Superior temporal gyrus (tissue), 1 donor: ENCODE data around the gene TLCD2.
A peak's percentile ranks its signal among the peaks of the same experiment; 100 is the strongest.
"Not testable (repeated sequence)": the region's sequence is repeated elsewhere in the genome, so short reads cannot be mapped to it uniquely, and the experiment has no call there.

ENCODE experiments used
- DNase-seq: peaks from one replicate; pipeline ENCODE4 v3.0.0-alpha.2; 2016; ENCODE audit errors: extremely low spot score

TLCD2 gene

GRCh38 chr17:1686086-1686485, 24.1 kb downstream of the TLCD2 start:
- DNase-seq: no peak

GRCh38 chr17:1684378-1685189, 25.6 kb downstream of the TLCD2 start, which contains the start of gene PRPF8:
PRPF8 (minus strand) TSS chr17:1684867; CDS start chr17:1684571, 296 bp downstream.
- peak; percentile 99 for DNase-seq

DNA sequence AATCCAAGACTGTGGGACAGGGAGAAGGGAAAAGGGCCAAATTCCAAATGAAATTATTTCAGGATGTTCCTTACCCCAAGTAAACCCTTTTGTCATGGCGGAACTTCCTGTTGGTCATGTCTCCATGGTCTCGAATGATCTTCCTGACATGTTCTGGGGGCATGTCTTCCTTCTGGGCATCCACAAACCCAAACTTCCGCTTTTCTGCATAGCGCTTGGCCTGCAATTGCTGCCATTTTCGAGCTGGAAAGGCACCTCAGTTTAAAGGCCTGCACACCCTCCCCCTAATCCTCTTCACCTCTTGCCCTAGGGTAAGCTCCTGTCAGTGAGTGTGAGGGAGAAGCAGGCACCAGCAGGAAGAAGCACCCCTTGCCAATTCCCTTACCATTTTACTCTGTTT, 26.7 kb downstream of the TLCD2 start:
- DNase-seq: no peak

DNA sequence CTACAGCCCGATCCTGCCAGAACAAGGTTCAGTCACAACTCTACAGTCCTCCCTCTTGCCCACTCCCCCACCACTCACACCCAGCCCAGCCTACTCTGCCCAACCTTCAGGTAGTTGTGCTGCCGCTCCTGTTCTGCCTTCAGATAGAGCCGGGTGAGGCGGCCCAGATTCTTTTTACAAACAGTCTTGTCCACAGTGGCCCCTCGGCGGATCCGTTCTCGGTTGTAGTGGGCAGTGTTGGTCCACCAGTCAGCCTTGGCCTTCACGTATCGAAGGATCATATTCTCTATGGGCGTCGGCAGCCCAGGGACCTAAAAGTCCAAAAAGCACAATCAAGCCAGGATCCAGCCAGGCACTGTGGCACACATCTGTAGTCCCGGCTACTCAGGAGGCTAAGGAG, 33.8 kb downstream of the TLCD2 start:
- DNase-seq: no peak

- DNase-seq: no peak
These were observed 37.0 kb downstream of the TLCD2 start for GRCh38 chr17:1673041-1673785.

DNA sequence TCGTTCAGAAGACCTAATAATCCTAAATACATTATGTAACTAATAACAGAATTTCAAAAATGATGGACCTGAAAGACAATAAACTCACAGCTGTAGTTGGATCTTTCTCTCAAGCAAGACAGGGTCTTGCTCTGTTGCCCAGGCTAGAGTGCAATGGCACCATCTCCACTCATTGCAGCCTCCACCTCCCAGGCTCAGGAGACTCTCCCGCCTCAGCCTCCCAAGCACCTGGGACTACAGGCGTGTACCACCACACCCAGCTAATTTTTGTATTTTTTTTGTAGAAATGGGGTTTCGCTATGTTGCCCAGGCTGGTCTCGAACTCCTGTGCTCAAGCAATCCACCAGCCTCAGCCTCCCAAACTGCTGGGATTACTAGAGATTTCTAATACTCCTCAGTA, 46.2 kb downstream of the TLCD2 start:
- not testable (repeated sequence) for DNase-seq

- DNase-seq: no peak
These were observed 49.1 kb downstream of the TLCD2 start for GRCh38 chr17:1661045-1661444.

- DNase-seq: no peak
These were observed 52.1 kb downstream of the TLCD2 start for GRCh38 chr17:1658100-1658499.

DNA sequence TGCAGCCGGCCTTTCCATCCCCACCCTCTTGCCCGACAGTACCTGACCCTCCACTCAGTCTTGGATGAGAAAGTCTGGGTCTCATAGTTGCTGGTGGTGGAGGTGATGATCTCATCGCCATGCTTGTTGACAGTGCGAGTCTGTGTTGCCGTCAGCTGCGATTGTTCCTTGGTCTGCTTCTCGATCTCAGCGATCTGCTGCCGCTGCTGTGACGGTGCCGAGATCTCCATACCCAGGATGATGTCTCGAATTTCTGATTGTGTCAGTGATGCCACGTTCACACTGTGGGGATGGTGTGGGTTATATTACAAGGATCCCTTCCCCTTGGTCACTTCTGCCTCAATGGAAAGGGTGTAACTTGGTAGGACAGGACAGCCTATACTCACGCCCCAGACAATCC, 56.4 kb downstream of the TLCD2 start:
- DNase-seq: no peak

DNA sequence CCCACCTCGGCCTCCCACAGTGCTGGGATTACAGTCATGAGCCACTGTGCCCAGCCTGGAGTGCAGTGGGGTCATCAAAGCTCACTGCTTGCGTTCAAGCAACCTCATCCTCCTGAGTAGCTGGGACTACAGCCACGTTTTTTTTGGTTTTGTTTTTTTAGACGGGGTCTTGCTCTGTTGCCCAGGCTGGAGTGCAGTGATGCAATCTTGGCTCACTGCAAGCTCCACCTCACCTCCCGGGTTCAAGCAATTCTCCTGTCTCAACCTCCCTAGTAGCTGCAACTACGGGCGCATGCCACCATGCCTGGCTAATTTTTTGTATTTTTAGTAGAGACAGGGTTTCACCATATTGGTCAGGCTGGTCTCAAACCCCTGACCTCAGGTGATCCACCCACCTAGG, 57.4 kb downstream of the TLCD2 start:
- not testable (repeated sequence) for DNase-seq
